GM23338 (cell line): ENCODE data around the gene CACNB2. TPM values are rescaled to one million over a fixed set of nuclear protein-coding genes. Genes with fewer than 3 reads are reported as not detected.

Experiments used
- ATAC-seq: fragments of 200-7000 bp; cut with Tn5 transposase; 3 replicates; pipeline ENCODE4 v1.9.1; 2020
- DNase-seq: peaks from one replicate; pipeline ENCODE4 v3.0.0-alpha.2; 2015; ENCODE audit warnings: low spot score
- H2AFZ ChIP-seq: fragments of 200-600 bp; sonication (generic); 2 replicates; pipeline ENCODE4 v1.8.0; 2016; ENCODE audit warnings: antibody characterized with exemption, mild to moderate bottlenecking, moderate library complexity
- H3F3A ChIP-seq: fragments of 200-600 bp; sonication (generic); replicated peaks from 2 replicates; pipeline ENCODE4 v1.8.0; 2017; ENCODE audit warnings: antibody characterized with exemption, mixed run types, low read depth
- H3K27ac ChIP-seq: fragments of 200-600 bp; sonication (generic); 2 replicates; pipeline ENCODE4 v1.6.1; 2016; ENCODE audit warnings: low read depth
- H3K27me3 ChIP-seq: fragments of 200-600 bp; sonication (generic); 2 replicates; pipeline ENCODE4 v1.8.0; 2016; ENCODE audit warnings: mild to moderate bottlenecking, mixed run types, moderate library complexity; ENCODE audit not compliant: insufficient read depth
- H3K36me3 ChIP-seq: fragments of 200-600 bp; sonication (generic); 2 replicates; pipeline ENCODE4 v1.8.0; 2016; ENCODE audit warnings: mild to moderate bottlenecking; ENCODE audit not compliant: insufficient read depth
- H3K4me1 ChIP-seq: fragments of 200-600 bp; sonication (generic); 2 replicates; pipeline ENCODE4 v1.8.0; 2016; ENCODE audit warnings: mild to moderate bottlenecking, moderate library complexity; ENCODE audit not compliant: insufficient read depth
- H3K4me2 ChIP-seq: fragments of 200-600 bp; sonication (generic); 2 replicates; pipeline ENCODE4 v1.7.1; 2017; ENCODE audit warnings: mixed run types
- H3K4me3 ChIP-seq: fragments of 200-600 bp; sonication (generic); 2 replicates; pipeline ENCODE4 v1.6.1; 2016; ENCODE audit warnings: mixed run types
- H3K79me2 ChIP-seq: fragments of 200-600 bp; sonication (generic); replicated peaks from 2 replicates; pipeline ENCODE4 v1.8.0; 2017; ENCODE audit warnings: mild to moderate bottlenecking; ENCODE audit not compliant: insufficient read depth
- H3K9me2 ChIP-seq: fragments of 200-600 bp; sonication (generic); 2 replicates; pipeline ENCODE4 v1.8.0; 2017; ENCODE audit not compliant: insufficient read depth
- H4K20me1 ChIP-seq: fragments of 200-600 bp; sonication (generic); replicated peaks from 2 replicates; pipeline ENCODE4 v1.8.0; 2017; ENCODE audit warnings: mild to moderate bottlenecking; ENCODE audit not compliant: insufficient read depth
- H3K27ac Mint-ChIP-seq: 2 replicates; pipeline ENCODE4 v1.8.0; 2020; ENCODE audit warnings: inconsistent platforms, mild to moderate bottlenecking, moderate library complexity, mixed read lengths
- H3K27me3 Mint-ChIP-seq: 3 replicates; pipeline ENCODE4 v1.8.0; 2022; ENCODE audit warnings: low read depth, mild to moderate bottlenecking, moderate library complexity, mixed read lengths, inconsistent platforms; ENCODE audit not compliant: insufficient read depth, poor library complexity
- H3K36me3 Mint-ChIP-seq: 3 replicates; pipeline ENCODE4 v1.8.0; 2021; ENCODE audit warnings: low read depth, mild to moderate bottlenecking, inconsistent platforms, moderate library complexity, mixed read lengths
- H3K4me1 Mint-ChIP-seq: 3 replicates; pipeline ENCODE4 v1.8.0; 2020; ENCODE audit warnings: mild to moderate bottlenecking, inconsistent platforms, mixed read lengths
- H3K4me3 Mint-ChIP-seq: 3 replicates; pipeline ENCODE4 v1.8.0; 2021; ENCODE audit warnings: moderate library complexity, mild to moderate bottlenecking, inconsistent platforms, mixed read lengths
- H3K9me3 Mint-ChIP-seq: 3 replicates; pipeline ENCODE4 v1.8.0; 2020; ENCODE audit warnings: moderate library complexity, mild to moderate bottlenecking, inconsistent platforms, mixed read lengths
- CREB1 ChIP-seq: fragments of 250-450 bp; sonication (Bioruptor Pico); IDR thresholded peaks from 2 replicates; pipeline ENCODE4 v1.5.0; 2020; ENCODE audit warnings: low read depth, mild to moderate bottlenecking, moderate library complexity
- JUNB ChIP-seq: IDR thresholded peaks from one replicate; pipeline ENCODE4 v1.6.1; 2016; ENCODE audit warnings: antibody characterized with exemption; ENCODE audit not compliant: unreplicated experiment
- ZNF114 ChIP-seq: fragments of 250-450 bp; sonication (Bioruptor Pico); IDR thresholded peaks from 2 replicates; pipeline ENCODE4 v1.5.0; 2020; ENCODE audit warnings: mild to moderate bottlenecking, moderate library complexity
- polyA plus RNA-seq: library from polyadenylated mRNA; unstranded; fragments of >200 nt; fragmentation: Nextera tagmentation; extraction: Ambion mirVana; gene quantifications from 2 replicates; pipeline ENCODE4 v1.2.1, GENCODE V29; 2016
- total RNA-seq: library from RNA; depleted of rRNA; stranded (reverse); fragments of >200 nt; shearing (Covaris generic); gene quantifications from 2 replicates; pipeline ENCODE4 v1.2.3, GENCODE V29; 2014
- TF ChIP-seq, protein P1 (sequence below): IDR thresholded peaks from 2 replicates; pipeline ENCODE4 v1.6.1; 2016; ENCODE audit warnings: antibody characterized with exemption
- TF ChIP-seq, protein P2 (sequence below): IDR thresholded peaks from one replicate; pipeline ENCODE4 v1.6.1; 2018; ENCODE audit warnings: antibody characterized with exemption; ENCODE audit not compliant: unreplicated experiment
- TF ChIP-seq, protein P3 (sequence below): fragments of 250-450 bp; sonication (Bioruptor Pico); IDR thresholded peaks from 2 replicates; pipeline ENCODE4 v1.5.0; 2020; ENCODE audit warnings: mild to moderate bottlenecking, moderate library complexity

The CACNB2 gene
- total and polyA plus RNA-seq, 2 experiments from 2014 or later, result 5.0 to 5.9 TPM

DNA sequence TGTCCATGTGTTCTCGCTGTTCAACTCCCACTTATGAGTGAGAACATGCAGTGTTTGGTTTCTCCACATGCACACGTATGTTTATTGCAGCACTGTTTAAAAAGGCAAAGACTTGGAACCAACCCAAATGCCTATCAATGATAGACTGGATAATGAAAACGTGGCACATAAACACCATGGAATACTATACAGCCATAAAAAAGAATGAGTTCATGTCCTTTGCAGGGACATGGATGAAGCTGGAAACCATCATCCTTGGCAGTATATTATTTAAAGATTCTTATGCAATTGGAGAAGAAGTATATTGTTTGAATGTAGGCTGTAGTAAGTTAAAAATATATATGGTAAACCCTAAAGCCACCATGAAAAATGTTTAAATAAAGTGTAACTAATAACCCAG, 7.2 kb upstream of the CACNB2 start:
- Mint-ChIP-seq H3K36me3 (no peaks in the 10 kb centered on the region), H3K4me3 (no peak overlapping the region), H3K9me3 (no peaks in the 10 kb centered on the region), H3K27ac (no peak overlapping the region), H3K4me1 (peaks cover 39% of the 10 kb centered on the region), H3K27me3 (no peaks in the 10 kb centered on the region)
- H4K20me1 ChIP-seq, result no peaks in the 10 kb centered on the region
- H3K4me2 ChIP-seq, result no peak overlapping the region
- no peaks in the 10 kb centered on the region for H3K9me2 ChIP-seq
- no peak overlapping the region for H3K27ac ChIP-seq
- H2AFZ ChIP-seq, result no peak overlapping the region
- no peaks in the 10 kb centered on the region for H3K27me3 ChIP-seq
- H3F3A ChIP-seq, result no peaks in the 10 kb centered on the region
- ATAC-seq (no peak), DNase-seq (no peak)
- H3K4me3 ChIP-seq, result no peak overlapping the region
- H3K36me3 ChIP-seq, result no peaks in the 10 kb centered on the region
- no peaks in the 10 kb centered on the region for H3K79me2 ChIP-seq
- TF ChIP-seq, protein P1, sequence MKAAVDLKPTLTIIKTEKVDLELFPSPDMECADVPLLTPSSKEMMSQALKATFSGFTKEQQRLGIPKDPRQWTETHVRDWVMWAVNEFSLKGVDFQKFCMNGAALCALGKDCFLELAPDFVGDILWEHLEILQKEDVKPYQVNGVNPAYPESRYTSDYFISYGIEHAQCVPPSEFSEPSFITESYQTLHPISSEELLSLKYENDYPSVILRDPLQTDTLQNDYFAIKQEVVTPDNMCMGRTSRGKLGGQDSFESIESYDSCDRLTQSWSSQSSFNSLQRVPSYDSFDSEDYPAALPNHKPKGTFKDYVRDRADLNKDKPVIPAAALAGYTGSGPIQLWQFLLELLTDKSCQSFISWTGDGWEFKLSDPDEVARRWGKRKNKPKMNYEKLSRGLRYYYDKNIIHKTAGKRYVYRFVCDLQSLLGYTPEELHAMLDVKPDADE, result no peak
- TF ChIP-seq JUNB (no peak), ZNF114 (CRISPR knock-in tag) (no peak), CREB1 (CRISPR knock-in tag) (no peak)
- TF ChIP-seq, protein P2, sequence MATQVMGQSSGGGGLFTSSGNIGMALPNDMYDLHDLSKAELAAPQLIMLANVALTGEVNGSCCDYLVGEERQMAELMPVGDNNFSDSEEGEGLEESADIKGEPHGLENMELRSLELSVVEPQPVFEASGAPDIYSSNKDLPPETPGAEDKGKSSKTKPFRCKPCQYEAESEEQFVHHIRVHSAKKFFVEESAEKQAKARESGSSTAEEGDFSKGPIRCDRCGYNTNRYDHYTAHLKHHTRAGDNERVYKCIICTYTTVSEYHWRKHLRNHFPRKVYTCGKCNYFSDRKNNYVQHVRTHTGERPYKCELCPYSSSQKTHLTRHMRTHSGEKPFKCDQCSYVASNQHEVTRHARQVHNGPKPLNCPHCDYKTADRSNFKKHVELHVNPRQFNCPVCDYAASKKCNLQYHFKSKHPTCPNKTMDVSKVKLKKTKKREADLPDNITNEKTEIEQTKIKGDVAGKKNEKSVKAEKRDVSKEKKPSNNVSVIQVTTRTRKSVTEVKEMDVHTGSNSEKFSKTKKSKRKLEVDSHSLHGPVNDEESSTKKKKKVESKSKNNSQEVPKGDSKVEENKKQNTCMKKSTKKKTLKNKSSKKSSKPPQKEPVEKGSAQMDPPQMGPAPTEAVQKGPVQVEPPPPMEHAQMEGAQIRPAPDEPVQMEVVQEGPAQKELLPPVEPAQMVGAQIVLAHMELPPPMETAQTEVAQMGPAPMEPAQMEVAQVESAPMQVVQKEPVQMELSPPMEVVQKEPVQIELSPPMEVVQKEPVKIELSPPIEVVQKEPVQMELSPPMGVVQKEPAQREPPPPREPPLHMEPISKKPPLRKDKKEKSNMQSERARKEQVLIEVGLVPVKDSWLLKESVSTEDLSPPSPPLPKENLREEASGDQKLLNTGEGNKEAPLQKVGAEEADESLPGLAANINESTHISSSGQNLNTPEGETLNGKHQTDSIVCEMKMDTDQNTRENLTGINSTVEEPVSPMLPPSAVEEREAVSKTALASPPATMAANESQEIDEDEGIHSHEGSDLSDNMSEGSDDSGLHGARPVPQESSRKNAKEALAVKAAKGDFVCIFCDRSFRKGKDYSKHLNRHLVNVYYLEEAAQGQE, result no peak
- TF ChIP-seq, protein P3, sequence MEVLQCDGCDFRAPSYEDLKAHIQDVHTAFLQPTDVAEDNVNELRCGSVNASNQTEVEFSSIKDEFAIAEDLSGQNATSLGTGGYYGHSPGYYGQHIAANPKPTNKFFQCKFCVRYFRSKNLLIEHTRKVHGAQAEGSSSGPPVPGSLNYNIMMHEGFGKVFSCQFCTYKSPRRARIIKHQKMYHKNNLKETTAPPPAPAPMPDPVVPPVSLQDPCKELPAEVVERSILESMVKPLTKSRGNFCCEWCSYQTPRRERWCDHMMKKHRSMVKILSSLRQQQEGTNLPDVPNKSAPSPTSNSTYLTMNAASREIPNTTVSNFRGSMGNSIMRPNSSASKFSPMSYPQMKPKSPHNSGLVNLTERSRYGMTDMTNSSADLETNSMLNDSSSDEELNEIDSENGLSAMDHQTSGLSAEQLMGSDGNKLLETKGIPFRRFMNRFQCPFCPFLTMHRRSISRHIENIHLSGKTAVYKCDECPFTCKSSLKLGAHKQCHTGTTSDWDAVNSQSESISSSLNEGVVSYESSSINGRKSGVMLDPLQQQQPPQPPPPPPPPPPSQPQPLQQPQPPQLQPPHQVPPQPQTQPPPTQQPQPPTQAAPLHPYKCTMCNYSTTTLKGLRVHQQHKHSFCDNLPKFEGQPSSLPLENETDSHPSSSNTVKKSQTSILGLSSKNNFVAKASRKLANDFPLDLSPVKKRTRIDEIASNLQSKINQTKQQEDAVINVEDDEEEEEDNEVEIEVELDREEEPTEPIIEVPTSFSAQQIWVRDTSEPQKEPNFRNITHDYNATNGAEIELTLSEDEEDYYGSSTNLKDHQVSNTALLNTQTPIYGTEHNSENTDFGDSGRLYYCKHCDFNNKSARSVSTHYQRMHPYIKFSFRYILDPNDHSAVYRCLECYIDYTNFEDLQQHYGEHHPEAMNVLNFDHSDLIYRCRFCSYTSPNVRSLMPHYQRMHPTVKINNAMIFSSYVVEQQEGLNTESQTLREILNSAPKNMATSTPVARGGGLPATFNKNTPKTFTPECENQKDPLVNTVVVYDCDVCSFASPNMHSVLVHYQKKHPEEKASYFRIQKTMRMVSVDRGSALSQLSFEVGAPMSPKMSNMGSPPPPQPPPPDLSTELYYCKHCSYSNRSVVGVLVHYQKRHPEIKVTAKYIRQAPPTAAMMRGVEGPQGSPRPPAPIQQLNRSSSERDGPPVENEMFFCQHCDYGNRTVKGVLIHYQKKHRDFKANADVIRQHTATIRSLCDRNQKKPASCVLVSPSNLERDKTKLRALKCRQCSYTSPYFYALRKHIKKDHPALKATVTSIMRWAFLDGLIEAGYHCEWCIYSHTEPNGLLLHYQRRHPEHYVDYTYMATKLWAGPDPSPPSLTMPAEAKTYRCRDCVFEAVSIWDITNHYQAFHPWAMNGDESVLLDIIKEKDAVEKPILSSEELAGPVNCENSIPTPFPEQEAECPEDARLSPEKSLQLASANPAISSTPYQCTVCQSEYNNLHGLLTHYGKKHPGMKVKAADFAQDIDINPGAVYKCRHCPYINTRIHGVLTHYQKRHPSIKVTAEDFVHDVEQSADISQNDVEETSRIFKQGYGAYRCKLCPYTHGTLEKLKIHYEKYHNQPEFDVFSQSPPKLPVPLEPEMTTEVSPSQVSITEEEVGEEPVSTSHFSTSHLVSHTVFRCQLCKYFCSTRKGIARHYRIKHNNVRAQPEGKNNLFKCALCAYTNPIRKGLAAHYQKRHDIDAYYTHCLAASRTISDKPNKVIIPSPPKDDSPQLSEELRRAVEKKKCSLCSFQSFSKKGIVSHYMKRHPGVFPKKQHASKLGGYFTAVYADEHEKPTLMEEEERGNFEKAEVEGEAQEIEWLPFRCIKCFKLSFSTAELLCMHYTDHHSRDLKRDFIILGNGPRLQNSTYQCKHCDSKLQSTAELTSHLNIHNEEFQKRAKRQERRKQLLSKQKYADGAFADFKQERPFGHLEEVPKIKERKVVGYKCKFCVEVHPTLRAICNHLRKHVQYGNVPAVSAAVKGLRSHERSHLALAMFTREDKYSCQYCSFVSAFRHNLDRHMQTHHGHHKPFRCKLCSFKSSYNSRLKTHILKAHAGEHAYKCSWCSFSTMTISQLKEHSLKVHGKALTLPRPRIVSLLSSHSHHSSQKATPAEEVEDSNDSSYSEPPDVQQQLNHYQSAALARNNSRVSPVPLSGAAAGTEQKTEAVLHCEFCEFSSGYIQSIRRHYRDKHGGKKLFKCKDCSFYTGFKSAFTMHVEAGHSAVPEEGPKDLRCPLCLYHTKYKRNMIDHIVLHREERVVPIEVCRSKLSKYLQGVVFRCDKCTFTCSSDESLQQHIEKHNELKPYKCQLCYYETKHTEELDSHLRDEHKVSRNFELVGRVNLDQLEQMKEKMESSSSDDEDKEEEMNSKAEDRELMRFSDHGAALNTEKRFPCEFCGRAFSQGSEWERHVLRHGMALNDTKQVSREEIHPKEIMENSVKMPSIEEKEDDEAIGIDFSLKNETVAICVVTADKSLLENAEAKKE, result no peak
- H3K4me1 ChIP-seq, result peaks cover 28% of the 10 kb centered on the region
